GM19438 (cell line): Measurements from ENCODE around the gene DGCR8.

Source experiments
- ATAC-seq: cut with Tn5 transposase; IDR thresholded peaks from one replicate; pipeline ENCODE4 v1.9.1; 2021; ENCODE audit warnings: low read depth; ENCODE audit not compliant: unreplicated experiment

The DGCR8 gene

GRCh38 chr22:20107951-20108756, 28.1 kb downstream of the DGCR8 start:
- no peak for ATAC-seq

- no peak for ATAC-seq
These were observed 28.8 kb downstream of the DGCR8 start for GRCh38 chr22:20108757-20109230.

- no peak for ATAC-seq
These were observed 29.6 kb downstream of the DGCR8 start for GRCh38 chr22:20109411-20110358.

- ATAC-seq, result no peak
These were observed 30.4 kb downstream of the DGCR8 start for GRCh38 chr22:20110359-20110985.

- ATAC-seq, result no peak
These were observed 31.1 kb downstream of the DGCR8 start for GRCh38 chr22:20111045-20111688.

GRCh38 chr22:20111689-20112622, 31.9 kb downstream of the DGCR8 start:
- no peak for ATAC-seq

GRCh38 chr22:20112623-20113511, 32.8 kb downstream of the DGCR8 start:
- no peak for ATAC-seq

- ATAC-seq, result no peak
These were observed 33.7 kb downstream of the DGCR8 start for GRCh38 chr22:20113551-20114310.

- ATAC-seq, result no peak
These were observed 34.8 kb downstream of the DGCR8 start for GRCh38 chr22:20114506-20115475.

GRCh38 chr22:20115691-20116375, 35.8 kb downstream of the DGCR8 start, which contains the start of gene RANBP1:
Gene RANBP1 (plus strand): TSS chr22:20116104. CDS start chr22:20116185, 81 bp downstream.
- ATAC-seq, result no peak

- no peak for ATAC-seq
These were observed 36.4 kb downstream of the DGCR8 start for GRCh38 chr22:20116376-20116950.

- ATAC-seq, result peak; percentile 68
These were observed 37.1 kb downstream of the DGCR8 start, which contains the start of gene TRMT2A for GRCh38 chr22:20116951-20117632. Gene TRMT2A (minus strand): TSS chr22:20117226. CDS start chr22:20116906, 320 bp downstream.

- ATAC-seq, result peak; percentile 11
These were observed 37.7 kb downstream of the DGCR8 start for GRCh38 chr22:20117633-20118299.
